Ishikawa (cell line): ENCODE results near the gene PHF19.

Experiments used
- CEBPB ChIP-seq: IDR thresholded peaks from 2 replicates; pipeline ENCODE4 v1.6.1; 2012
- CREB1 ChIP-seq: IDR thresholded peaks from 2 replicates; pipeline ENCODE4 v1.6.1; 2012; ENCODE audit warnings: low read depth
- EGR1 ChIP-seq: IDR thresholded peaks from 2 replicates; pipeline ENCODE4 v1.6.1; 2012
- EP300 ChIP-seq: IDR thresholded peaks from 2 replicates; pipeline ENCODE4 v1.6.1; 2012; ENCODE audit warnings: borderline replicate concordance
- FOXM1 ChIP-seq: IDR thresholded peaks from 2 replicates; pipeline ENCODE4 v1.6.1; 2012; ENCODE audit warnings: low read depth, borderline replicate concordance
- NFIC ChIP-seq: IDR thresholded peaks from 2 replicates; pipeline ENCODE4 v1.6.1; 2012
- RAD21 ChIP-seq: IDR thresholded peaks from 2 replicates; pipeline ENCODE4 v1.6.1; 2012; ENCODE audit warnings: low read depth
- TAF1 ChIP-seq: IDR thresholded peaks from 2 replicates; pipeline ENCODE4 v1.6.1; 2012; ENCODE audit warnings: low read depth, mild to moderate bottlenecking
- TCF12 ChIP-seq: IDR thresholded peaks from 2 replicates; pipeline ENCODE4 v1.6.1; 2012; ENCODE audit warnings: low read depth
- TEAD4 ChIP-seq: IDR thresholded peaks from 2 replicates; pipeline ENCODE4 v1.6.1; 2012
- YY1 ChIP-seq: IDR thresholded peaks from 2 replicates; pipeline ENCODE4 v1.6.1; 2012; ENCODE audit warnings: low read depth
- ZBTB7A ChIP-seq: IDR thresholded peaks from 2 replicates; pipeline ENCODE4 v1.6.1; 2012; ENCODE audit warnings: low read depth
- TF ChIP-seq, protein P1 (sequence below): IDR thresholded peaks from 2 replicates; pipeline ENCODE4 v1.6.1; 2012
- TF ChIP-seq, protein P2 (sequence below): IDR thresholded peaks from 2 replicates; pipeline ENCODE4 v1.6.1; 2012
- TF ChIP-seq, protein P3 (sequence below): IDR thresholded peaks from 2 replicates; pipeline ENCODE4 v1.6.1; 2012; ENCODE audit warnings: low read depth, mild to moderate bottlenecking

PHF19 gene

DNA sequence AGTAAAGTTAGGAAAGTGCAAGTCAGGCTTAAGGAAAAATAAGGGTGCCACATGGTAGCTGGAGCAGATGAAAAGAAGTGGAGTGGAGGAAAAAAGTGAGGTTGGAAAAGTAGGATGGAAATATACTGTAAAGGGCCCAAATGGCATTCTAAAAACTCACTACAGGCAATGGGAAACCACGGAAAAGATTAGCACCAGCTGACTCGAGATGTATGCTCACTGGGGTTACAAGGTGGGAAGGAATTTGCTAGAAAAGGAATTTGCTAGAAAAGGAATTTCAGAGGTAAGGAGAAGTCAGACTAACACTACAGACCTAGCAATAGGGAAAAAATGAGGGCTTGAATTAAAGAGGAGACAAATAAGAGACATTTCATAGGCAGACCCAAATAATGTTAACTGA lies 37.8 kb downstream of the PHF19 start:
- TF ChIP-seq TEAD4 (no peak), TAF1 (no peak)

DNA sequence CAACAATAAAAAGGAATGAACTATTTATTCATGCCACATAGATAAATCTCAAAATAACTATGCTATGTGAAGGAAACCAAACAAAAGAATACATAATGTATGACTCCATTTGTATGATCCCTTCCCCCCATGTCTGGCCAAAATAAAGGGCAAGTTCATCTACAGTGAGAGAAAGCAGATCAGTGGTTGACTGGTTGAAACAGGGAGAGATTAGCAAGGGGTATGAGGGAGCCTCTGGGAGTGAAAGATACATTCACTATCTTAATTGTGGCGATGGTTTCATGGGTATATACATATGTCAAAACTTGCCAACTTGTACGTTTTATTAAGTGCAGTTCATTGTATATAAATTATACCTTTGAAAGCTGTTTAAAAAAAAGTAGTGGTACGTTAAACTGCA lies 39.1 kb downstream of the PHF19 start:
- TF ChIP-seq, protein P1, sequence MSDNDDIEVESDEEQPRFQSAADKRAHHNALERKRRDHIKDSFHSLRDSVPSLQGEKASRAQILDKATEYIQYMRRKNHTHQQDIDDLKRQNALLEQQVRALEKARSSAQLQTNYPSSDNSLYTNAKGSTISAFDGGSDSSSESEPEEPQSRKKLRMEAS: no peak
- TF ChIP-seq, protein P2, sequence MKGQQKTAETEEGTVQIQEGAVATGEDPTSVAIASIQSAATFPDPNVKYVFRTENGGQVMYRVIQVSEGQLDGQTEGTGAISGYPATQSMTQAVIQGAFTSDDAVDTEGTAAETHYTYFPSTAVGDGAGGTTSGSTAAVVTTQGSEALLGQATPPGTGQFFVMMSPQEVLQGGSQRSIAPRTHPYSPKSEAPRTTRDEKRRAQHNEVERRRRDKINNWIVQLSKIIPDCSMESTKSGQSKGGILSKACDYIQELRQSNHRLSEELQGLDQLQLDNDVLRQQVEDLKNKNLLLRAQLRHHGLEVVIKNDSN: no peak
- no peak for TF ChIP-seq CEBPB

DNA sequence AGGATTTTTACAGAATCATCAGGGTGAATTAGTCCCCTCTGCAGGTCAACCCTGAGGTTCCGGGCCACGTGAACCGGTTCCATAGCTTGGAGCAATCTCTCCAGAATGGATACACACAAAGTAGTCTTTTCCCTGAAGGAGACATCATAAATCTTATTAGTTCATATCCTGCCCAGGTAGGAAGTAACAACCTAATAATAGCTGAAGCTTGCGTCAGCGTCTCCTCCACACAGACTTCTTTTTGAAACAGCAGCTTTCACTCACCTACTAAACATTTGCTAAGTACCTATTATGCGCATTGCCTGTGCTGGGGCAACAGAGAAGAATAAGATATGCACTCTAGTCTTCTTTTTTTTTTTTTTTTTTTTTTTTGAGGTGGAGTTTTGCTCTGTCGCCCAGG lies 43.7 kb downstream of the PHF19 start:
- no peak for TF ChIP-seq TAF1

DNA sequence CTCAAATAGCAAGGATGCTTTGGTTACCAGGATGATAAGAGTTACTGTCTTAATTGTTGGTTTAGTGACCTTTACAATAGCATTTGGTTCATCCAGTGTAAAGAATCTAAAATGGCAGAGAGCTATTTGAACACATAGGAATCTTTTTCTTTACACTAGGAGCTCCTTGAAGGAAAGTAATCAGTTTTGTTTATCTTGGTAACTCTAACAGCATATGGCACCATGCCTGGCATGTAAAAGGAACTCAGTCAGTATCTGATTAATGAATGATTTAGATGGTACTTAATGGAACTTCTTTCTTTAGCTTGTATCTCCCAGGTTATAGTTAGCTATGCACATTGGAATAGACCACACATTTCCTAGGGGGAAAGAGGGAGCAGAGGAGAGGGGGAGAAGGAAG lies 44.2 kb downstream of the PHF19 start:
- TF ChIP-seq TCF12 (no peak), CREB1 (no peak), RAD21 (no peak), FOXM1 (no peak), EP300 (no peak), TEAD4 (no peak), TAF1 (no peak), CEBPB (no peak), ZBTB7A (no peak), NFIC (no peak), EGR1 (no peak), YY1 (no peak)
- TF ChIP-seq, protein P1: no peak
- TF ChIP-seq, protein P3, sequence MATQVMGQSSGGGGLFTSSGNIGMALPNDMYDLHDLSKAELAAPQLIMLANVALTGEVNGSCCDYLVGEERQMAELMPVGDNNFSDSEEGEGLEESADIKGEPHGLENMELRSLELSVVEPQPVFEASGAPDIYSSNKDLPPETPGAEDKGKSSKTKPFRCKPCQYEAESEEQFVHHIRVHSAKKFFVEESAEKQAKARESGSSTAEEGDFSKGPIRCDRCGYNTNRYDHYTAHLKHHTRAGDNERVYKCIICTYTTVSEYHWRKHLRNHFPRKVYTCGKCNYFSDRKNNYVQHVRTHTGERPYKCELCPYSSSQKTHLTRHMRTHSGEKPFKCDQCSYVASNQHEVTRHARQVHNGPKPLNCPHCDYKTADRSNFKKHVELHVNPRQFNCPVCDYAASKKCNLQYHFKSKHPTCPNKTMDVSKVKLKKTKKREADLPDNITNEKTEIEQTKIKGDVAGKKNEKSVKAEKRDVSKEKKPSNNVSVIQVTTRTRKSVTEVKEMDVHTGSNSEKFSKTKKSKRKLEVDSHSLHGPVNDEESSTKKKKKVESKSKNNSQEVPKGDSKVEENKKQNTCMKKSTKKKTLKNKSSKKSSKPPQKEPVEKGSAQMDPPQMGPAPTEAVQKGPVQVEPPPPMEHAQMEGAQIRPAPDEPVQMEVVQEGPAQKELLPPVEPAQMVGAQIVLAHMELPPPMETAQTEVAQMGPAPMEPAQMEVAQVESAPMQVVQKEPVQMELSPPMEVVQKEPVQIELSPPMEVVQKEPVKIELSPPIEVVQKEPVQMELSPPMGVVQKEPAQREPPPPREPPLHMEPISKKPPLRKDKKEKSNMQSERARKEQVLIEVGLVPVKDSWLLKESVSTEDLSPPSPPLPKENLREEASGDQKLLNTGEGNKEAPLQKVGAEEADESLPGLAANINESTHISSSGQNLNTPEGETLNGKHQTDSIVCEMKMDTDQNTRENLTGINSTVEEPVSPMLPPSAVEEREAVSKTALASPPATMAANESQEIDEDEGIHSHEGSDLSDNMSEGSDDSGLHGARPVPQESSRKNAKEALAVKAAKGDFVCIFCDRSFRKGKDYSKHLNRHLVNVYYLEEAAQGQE: no peak
- TF ChIP-seq, protein P2: no peak

DNA sequence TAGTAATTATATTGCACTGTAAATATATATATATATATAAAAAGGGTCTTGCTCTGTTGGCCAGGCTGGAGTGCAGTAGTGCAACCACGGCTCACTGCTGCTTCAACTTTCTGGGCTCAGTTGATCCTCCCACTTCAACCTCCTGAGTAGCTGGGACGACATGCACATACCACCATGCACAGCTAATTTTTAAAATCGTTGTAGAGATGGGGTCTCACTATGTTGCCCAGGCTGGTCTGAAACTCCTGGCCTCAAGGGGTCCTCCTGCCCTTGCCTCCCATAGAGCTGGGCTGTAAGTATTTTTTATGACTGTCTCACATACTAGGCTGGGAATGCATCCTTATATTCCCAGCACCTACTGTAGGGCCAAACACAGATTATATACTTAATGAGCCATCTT lies 46.1 kb downstream of the PHF19 start:
- TF ChIP-seq ZBTB7A (no peak), CREB1 (no peak), NFIC (no peak), CEBPB (no peak), EGR1 (no peak), EP300 (no peak), TEAD4 (no peak), FOXM1 (no peak), TAF1 (no peak), RAD21 (no peak), YY1 (no peak), TCF12 (no peak)
- TF ChIP-seq, protein P1: no peak
- TF ChIP-seq, protein P2: no peak
- TF ChIP-seq, protein P3: no peak

DNA sequence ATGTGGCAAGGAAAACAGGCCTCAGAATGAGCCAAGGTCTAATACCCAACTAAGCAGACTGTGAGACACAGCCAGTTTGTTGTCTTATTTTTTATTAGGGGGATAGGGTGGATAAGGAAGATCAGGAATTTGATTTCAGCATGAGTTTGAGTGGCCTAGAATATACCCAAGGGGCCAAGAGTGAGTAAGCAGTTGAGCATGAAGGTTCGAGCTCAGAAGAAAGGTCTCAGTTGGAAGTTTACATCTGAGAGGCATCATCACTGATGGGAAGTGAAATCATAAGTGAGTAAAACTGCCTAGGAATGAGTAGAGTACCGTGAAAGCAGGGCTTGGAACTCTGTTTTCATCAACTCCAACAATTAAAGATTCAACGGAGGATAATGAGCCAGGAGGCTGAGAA lies 46.8 kb downstream of the PHF19 start:
- no peak for TF ChIP-seq NFIC
- no peak for TF ChIP-seq CREB1
- no peak for TF ChIP-seq EP300
- TF ChIP-seq, protein P2: no peak
- no peak for TF ChIP-seq RAD21
- TF ChIP-seq, protein P1: no peak
- TF ChIP-seq, protein P3: no peak
- no peak for TF ChIP-seq YY1
- TF ChIP-seq FOXM1: no peak
- TF ChIP-seq TEAD4: no peak
- no peak for TF ChIP-seq TCF12
- no peak for TF ChIP-seq EGR1
- TF ChIP-seq ZBTB7A: no peak
- no peak for TF ChIP-seq TAF1
- no peak for TF ChIP-seq CEBPB
